ENCODE measurements around the gene RUFY2.

DNA sequence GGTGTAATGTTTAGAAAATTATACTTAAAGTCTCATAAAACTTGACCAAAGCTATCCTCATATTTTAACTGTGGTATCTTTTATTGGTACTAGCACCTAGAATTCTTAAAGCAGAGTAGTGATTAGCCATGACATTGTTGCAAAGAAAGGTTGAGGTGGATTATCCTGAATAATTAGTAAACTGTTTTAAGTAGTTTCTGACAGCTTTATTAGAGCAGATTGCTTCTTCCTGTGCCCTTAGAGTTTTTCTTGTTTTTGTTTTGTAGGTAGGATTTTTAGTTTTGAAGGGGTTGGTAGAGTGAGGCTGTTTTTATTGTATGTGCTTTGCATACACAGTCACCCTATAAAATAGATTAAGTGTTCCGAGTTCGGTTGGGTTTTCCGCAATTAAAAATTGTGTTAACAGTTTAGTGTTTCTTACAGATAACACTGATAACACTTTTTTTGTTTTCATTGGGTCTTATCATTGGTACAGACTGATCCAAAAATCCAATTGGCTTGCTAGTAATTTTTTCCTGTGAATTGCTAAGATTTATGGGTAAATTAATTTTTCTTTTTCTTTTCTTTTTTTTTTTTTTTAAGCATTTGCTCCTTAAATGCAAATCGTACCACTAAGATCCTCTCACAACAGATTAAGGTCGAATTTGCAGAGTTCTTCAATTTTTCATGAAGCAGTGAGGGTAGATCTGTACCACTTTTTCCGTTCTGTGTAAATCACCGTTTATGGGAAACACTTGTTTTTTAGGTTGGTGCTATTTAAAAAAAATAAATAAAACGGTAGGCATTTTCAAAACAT, 72.2 kb downstream of the RUFY2 start:
- no peak for TF ChIP-seq POLR2A (IDR thresholded peaks at IDR 0.05)
- TF ChIP-seq CTCF (IDR thresholded peaks at IDR 0.05 in 8 of 11, conservative IDR thresholded peaks at IDR 0.05 in 3 of 11): no peak
- TF ChIP-seq POLR2AphosphoS5 (IDR thresholded peaks at IDR 0.05): no peak

Measured in spleen (tissue), 7 donors.